Stimulated activated naive B cell treated with anti-CD40 and anti-IgM and Interleukin-4, amounts not matched to agents 10 μg/mL and 1 μg/mL and 100 μg/mL, for 72 hours (primary cell): Measurements from ENCODE around the gene ZEB1.

Source experiments
- ATAC-seq, 2 donors: fragments of 150-1000 bp; cut with Tn5 transposase; replicated peaks; 2 replicates each; pipeline ENCODE4 v1.10.0; 2021; ENCODE audit warnings: moderate library complexity in 1 of 2
- DNase-seq: peaks from one replicate; pipeline ENCODE4 v3.0.0; 2021
- H3K27ac Mint-ChIP-seq: one replicate; pipeline ENCODE4 v1.8.0; 2022; ENCODE audit warnings: mild to moderate bottlenecking, mixed read lengths
- H3K27me3 Mint-ChIP-seq, 2 donors: one replicate each; pipeline ENCODE4 v1.8.0; 2022; ENCODE audit warnings: mixed read lengths in 2 of 2
- H3K36me3 Mint-ChIP-seq, 2 donors: one replicate each; pipeline ENCODE4 v1.8.0; 2022; ENCODE audit warnings: mixed read lengths in 2 of 2, mild to moderate bottlenecking in 1 of 2
- H3K4me1 Mint-ChIP-seq, 2 donors: one replicate each; pipeline ENCODE4 v1.8.0; 2022; ENCODE audit warnings: mixed read lengths in 2 of 2, mild to moderate bottlenecking in 1 of 2
- H3K4me3 Mint-ChIP-seq, 2 donors: one replicate each; pipeline ENCODE4 v1.8.0; 2022; ENCODE audit warnings: mild to moderate bottlenecking in 2 of 2, mixed read lengths in 2 of 2, moderate library complexity in 1 of 2
- H3K9me3 Mint-ChIP-seq, 2 donors: one replicate each; pipeline ENCODE4 v1.8.0; 2022; ENCODE audit warnings: mixed read lengths in 2 of 2, mild to moderate bottlenecking in 1 of 2

ZEB1 gene

DNA sequence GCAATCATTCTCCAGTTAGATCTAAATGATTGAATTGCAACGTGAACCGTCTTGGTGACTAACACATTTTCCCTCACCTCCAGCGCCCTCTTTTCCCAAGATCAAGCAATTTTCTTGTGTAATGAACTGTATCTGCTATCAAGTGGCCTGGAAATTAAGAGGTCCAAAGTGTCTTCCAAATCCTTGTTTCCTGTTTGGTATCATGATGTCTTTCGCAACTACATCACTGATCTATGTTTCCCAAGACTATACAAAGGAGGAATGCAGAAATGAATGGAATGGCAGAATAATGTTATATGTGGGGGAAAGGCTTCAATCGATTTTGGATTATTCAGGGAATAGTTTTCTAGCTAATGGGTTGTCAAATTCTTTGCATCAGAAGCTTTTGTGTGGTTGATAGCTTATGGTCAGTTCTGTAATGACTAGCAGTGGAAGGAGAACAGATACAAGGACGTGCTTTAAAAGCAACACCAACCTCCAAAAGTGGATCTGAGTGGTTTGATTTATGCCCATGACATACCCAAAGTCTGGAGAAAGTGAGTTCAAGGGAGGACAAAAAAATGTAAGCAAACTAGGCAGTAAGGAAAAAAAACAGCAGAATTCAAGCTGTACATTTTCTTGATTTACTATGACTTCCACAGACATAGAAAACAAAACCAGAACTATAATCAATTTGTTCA lies 14.6 kb upstream of the ZEB1 start:
- Mint-ChIP-seq H3K36me3 (peaks cover 5 to 11% of the 10 kb centered on the region in 2 donors), H3K27ac (no peak overlapping the region), H3K4me3 (no peak overlapping the region), H3K27me3 (no peaks in the 10 kb centered on the region), H3K4me1 (peaks cover 0 to 4% of the 10 kb centered on the region in 2 donors), H3K9me3 (peaks cover 0 to 2% of the 10 kb centered on the region in 2 donors)
- DNase-seq (no peak), ATAC-seq (no peak)

- DNase-seq = no peak
- no peak overlapping the region for H3K4me3 Mint-ChIP-seq
- H3K4me1 Mint-ChIP-seq = peaks cover 12 to 15% of the 10 kb centered on the region in 2 donors
- H3K36me3 Mint-ChIP-seq = peaks cover 12 to 40% of the 10 kb centered on the region in 2 donors
- no peak for ATAC-seq
- no peak overlapping the region for H3K27ac Mint-ChIP-seq
- no peaks in the 10 kb centered on the region for H3K9me3 Mint-ChIP-seq
- no peaks in the 10 kb centered on the region for H3K27me3 Mint-ChIP-seq
These were observed 5.6 kb upstream of the ZEB1 start for GRCh38 chr10:31313396-31313795.

GRCh38 chr10:31314256-31315150 lies 4.5 kb upstream of the ZEB1 start:
- peaks cover 12 to 41% of the 10 kb centered on the region in 2 donors for H3K36me3 Mint-ChIP-seq
- H3K4me1 Mint-ChIP-seq = peaks cover 12 to 15% of the 10 kb centered on the region in 2 donors
- no peaks in the 10 kb centered on the region for H3K9me3 Mint-ChIP-seq
- peak overlapping the region; percentile 32 for H3K27ac Mint-ChIP-seq
- no peaks in the 10 kb centered on the region for H3K27me3 Mint-ChIP-seq
- no peak overlapping the region for H3K4me3 Mint-ChIP-seq
- ATAC-seq (no peak), DNase-seq (no peak)

DNA sequence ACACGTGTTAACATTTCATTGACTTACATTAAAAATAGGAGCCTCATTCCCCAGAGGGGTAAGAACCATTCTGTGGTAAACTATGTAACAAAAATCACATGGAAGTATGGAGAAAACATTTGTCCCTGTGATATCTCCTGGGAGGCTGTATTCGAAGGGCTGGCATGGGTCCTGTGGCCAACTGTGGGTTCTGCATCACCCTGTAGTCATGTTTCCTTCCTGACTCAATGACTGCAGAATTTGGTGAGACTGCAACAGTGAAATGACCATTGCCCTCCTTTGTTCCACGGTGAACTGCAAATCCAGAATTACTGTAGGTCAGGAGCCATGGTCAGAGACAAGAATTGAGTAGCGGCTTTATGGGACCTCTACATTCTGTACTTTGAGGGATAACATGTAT lies 3.6 kb upstream of the ZEB1 start:
- H3K36me3 Mint-ChIP-seq = peaks cover 15 to 40% of the 10 kb centered on the region in 2 donors
- H3K27me3 Mint-ChIP-seq = no peaks in the 10 kb centered on the region
- peaks cover 14 to 15% of the 10 kb centered on the region in 2 donors for H3K4me1 Mint-ChIP-seq
- H3K9me3 Mint-ChIP-seq = no peaks in the 10 kb centered on the region
- no peak overlapping the region for H3K27ac Mint-ChIP-seq
- ATAC-seq (no peak), DNase-seq (no peak)
- H3K4me3 Mint-ChIP-seq = no peak overlapping the region

DNA sequence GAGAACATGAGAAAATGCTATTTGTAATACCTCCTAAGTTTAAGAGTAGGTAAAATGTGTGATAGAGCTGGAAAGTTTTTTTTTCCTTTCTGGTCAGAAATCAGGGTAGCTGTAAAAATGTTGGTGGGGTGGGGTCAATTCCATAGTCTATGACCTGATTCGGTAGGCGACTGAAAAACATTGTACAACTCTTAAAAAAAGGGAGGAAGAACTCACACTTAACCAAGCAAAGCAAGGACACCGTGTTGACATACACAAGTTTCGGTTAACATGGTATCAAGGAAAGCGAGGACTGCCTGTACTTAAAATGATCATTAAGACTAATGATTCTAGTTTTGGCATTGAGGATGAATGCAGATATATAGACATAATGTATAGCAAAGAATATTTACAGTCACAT lies 1.8 kb upstream of the ZEB1 start:
- DNase-seq (no peak), ATAC-seq (no peak)
- no peak overlapping the region for H3K27ac Mint-ChIP-seq
- peak overlapping the region; percentile 17 to 45 for H3K4me3 Mint-ChIP-seq
- H3K9me3 Mint-ChIP-seq = no peaks in the 10 kb centered on the region
- H3K36me3 Mint-ChIP-seq = peaks cover 9 to 33% of the 10 kb centered on the region in 2 donors
- H3K27me3 Mint-ChIP-seq = no peaks in the 10 kb centered on the region
- peaks cover 19 to 32% of the 10 kb centered on the region in 2 donors for H3K4me1 Mint-ChIP-seq

GRCh38 chr10:31317652-31318381 lies 1.2 kb upstream of the ZEB1 start:
- H3K27me3 Mint-ChIP-seq = no peaks in the 10 kb centered on the region
- no peaks in the 10 kb centered on the region for H3K9me3 Mint-ChIP-seq
- peaks cover 22 to 38% of the 10 kb centered on the region in 2 donors for H3K4me1 Mint-ChIP-seq
- DNase-seq (no peak), ATAC-seq (no peak)
- H3K36me3 Mint-ChIP-seq = peaks cover 9 to 32% of the 10 kb centered on the region in 2 donors
- peak overlapping the region; percentile 92 to 99 for H3K4me3 Mint-ChIP-seq
- H3K27ac Mint-ChIP-seq = peak overlapping the region; percentile 100

- H3K36me3 Mint-ChIP-seq = peaks cover 9 to 32% of the 10 kb centered on the region in 2 donors
- peaks cover 22 to 39% of the 10 kb centered on the region in 2 donors for H3K4me1 Mint-ChIP-seq
- ATAC-seq (peak; percentile 87), DNase-seq (peak; percentile 87)
- H3K27me3 Mint-ChIP-seq = no peaks in the 10 kb centered on the region
- H3K9me3 Mint-ChIP-seq = no peaks in the 10 kb centered on the region
- H3K4me3 Mint-ChIP-seq = peak overlapping the region; percentile 92 to 99
- H3K27ac Mint-ChIP-seq = peak overlapping the region; percentile 100
These were observed 598 bp upstream of the ZEB1 start for GRCh38 chr10:31318382-31318853.

DNA sequence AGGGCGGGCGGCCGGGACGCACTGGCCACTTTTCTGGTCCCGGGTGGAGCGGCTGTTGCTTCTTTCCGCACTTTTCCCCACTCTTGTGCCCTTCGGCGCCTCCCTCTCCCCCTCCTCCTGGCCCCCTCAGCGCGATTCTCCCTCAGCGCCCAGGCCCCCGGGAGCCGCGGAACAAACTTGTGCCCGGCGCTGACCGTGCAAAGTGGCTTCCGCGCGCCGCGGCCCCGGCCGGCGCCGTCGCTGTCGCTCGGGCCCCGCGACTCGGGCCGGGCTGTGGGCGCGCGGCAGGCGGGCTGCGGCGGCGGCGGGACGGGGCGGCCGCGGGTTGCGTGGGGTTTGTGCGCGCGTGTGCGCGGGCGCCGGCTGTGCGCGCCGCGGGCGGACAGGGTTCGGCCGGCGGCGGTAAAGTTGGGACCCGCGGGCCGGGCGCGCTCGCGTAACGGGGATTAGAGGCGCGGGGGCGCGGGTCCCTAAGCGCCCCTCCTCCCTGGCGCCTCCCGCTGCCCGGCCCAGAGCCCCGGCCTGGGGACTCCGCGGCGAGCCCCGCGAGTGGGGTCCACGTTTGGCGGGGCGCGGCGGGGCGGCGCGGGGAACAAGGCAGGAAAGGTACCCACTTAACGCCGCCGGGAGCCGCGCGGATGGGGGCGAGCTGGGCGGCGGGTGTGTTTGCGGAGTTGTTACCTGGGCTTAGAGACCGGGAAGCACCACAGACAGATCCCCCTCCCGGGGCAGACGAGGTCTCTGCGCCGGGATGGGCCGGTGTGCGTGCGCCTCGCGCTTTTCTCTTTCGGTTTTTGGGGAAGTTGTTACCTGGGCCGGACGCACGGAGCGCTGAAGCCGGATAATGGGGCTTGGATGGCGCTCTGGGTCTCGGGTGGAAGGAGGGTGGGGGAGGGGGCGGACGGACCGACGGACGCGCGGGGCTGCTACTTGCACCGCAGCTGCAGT lies 860 bp downstream of the ZEB1 start:
- Mint-ChIP-seq H3K27me3 (no peaks in the 10 kb centered on the region), H3K36me3 (peaks cover 9 to 24% of the 10 kb centered on the region in 2 donors), H3K4me1 (peaks cover 20 to 39% of the 10 kb centered on the region in 2 donors), H3K9me3 (no peaks in the 10 kb centered on the region), H3K4me3 (peak overlapping the region; percentile 92 to 99), H3K27ac (peak overlapping the region; percentile 100)
- DNase-seq (peak; percentile 50), ATAC-seq (peak; percentile 15 to 16)

DNA sequence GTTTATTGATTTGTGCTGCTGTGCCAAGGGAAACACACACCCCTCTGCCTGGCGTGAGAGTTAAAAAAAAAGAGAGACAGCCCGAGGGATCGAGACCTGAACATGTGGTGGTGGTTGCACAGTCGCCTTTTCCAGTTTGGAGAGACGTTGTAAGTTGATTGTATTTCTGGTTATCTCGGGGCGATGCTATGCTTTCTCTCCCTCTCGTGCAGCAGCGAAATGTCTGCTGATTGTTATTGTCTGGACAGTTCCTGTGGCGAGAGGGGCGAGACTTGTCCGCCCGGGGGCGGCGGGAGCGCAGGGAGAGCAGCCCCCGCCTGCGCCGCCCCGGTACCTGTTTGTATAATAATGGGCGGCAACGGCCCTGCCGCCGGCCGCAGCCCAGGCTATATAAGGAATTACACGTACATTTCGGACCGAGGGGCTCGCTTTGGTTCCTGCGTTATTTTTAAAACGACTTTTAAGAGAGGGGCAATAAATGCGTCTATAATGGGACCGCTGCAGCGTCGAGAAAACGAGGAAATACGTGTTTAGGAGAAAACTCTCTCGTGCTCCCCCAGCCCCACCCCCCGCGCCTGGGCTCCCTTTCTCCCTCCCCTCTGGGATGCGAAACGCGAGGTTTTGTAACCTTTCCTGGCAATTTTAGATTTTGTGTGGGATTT lies 1.7 kb downstream of the ZEB1 start:
- ATAC-seq = no peak
- H3K4me1 Mint-ChIP-seq = peaks cover 20 to 39% of the 10 kb centered on the region in 2 donors
- peak; percentile 24 for DNase-seq
- peak overlapping the region; percentile 92 to 95 for H3K4me3 Mint-ChIP-seq
- no peaks in the 10 kb centered on the region for H3K27me3 Mint-ChIP-seq
- peaks cover 9 to 19% of the 10 kb centered on the region in 2 donors for H3K36me3 Mint-ChIP-seq
- H3K27ac Mint-ChIP-seq = peak overlapping the region; percentile 92
- no peaks in the 10 kb centered on the region for H3K9me3 Mint-ChIP-seq

DNA sequence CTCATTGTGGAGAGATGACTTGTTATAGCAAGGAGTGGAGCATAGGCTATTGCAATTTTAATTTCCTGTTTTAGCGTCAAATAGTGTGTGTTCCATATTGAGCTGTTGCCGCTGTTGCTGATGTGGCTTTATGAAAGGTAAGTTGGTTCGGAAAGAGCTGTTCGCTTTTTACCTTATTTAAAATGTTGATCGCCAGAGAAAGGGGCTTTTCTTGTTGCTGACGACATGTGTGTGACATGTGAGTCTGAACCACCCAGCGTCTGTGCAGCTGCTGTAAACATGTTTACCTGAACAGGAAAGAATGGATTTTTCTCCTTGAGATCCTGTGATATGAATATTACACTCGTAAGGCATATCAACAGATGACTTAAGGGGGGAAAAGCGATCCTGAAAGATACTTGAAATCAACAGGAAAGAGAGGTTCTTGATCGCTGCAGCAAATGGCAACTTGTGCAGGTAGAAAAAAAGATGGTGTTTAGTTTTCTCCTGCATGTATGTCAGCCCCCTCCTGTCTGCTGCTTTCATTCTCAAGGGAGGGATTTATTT lies 2.5 kb downstream of the ZEB1 start:
- peak overlapping the region; percentile 68 for H3K27ac Mint-ChIP-seq
- DNase-seq = no peak
- no peak for ATAC-seq
- H3K4me3 Mint-ChIP-seq = peak overlapping the region; percentile 92 to 95
- no peaks in the 10 kb centered on the region for H3K27me3 Mint-ChIP-seq
- peaks cover 9 to 19% of the 10 kb centered on the region in 2 donors for H3K36me3 Mint-ChIP-seq
- no peaks in the 10 kb centered on the region for H3K9me3 Mint-ChIP-seq
- peaks cover 22 to 39% of the 10 kb centered on the region in 2 donors for H3K4me1 Mint-ChIP-seq

- H3K4me1 Mint-ChIP-seq = peaks cover 16 to 29% of the 10 kb centered on the region in 2 donors
- no peaks in the 10 kb centered on the region for H3K27me3 Mint-ChIP-seq
- ATAC-seq = no peak
These were observed 3.6 kb downstream of the ZEB1 start for GRCh38 chr10:31322647-31323046.

GRCh38 chr10:31340343-31340742 lies 21.3 kb downstream of the ZEB1 start:
- Mint-ChIP-seq H3K4me3 (no peak overlapping the region), H3K4me1 (peaks cover 5 to 18% of the 10 kb centered on the region in 2 donors), H3K36me3 (peaks cover 0 to 3% of the 10 kb centered on the region in 2 donors), H3K27ac (no peak overlapping the region), H3K27me3 (no peaks in the 10 kb centered on the region), H3K9me3 (no peaks in the 10 kb centered on the region)
- DNase-seq (no peak), ATAC-seq (no peak)

More at GRCh38 chr10:31322647-31323046, 3.6 kb downstream of the ZEB1 start:
- DNase-seq = no peak
- Mint-ChIP-seq H3K4me3 (peak overlapping the region in 1 of 2 donors; percentile 7), H3K36me3 (peaks cover 3 to 11% of the 10 kb centered on the region in 2 donors), H3K27ac (peak overlapping the region; percentile 52), H3K9me3 (no peaks in the 10 kb centered on the region)
